ENCODE data around the gene VHLL.

- no peak for TF ChIP-seq POLR2A (IDR thresholded peaks at IDR 0.05)
- TF ChIP-seq CTCF (IDR thresholded peaks at IDR 0.05) = no peak
- TF ChIP-seq EP300 (IDR thresholded peaks at IDR 0.05) = no peak
Measured at GRCh38 chr1:156284112-156284511, 15.0 kb downstream of the VHLL start, which contains the start of gene TMEM79.

Measured in tibial nerve (tissue), 4 donors.